ENCODE results near the gene ACHE. TPM values are rescaled to one million over a fixed set of nuclear protein-coding genes. Genes with fewer than 3 reads are reported as not detected.
"Not testable (repeated sequence)": the region's sequence is repeated elsewhere in the genome, so short reads cannot be mapped to it uniquely, and the experiment has no call there.

Gene ACHE
- total and polyA plus RNA-seq, 8 donors, result 1.6 to 4.5 (median 2.7) TPM

- Histone ChIP-seq H3K27ac (no peak overlapping the region), H3K27me3 (no peaks in the 10 kb centered on the region), H3K4me1 (peaks cover 0 to 23% of the 10 kb centered on the region in 2 donors), H3K9me3 (no peaks in the 10 kb centered on the region), H3K4me3 (no peak overlapping the region), H3K36me3 (peaks cover 0 to 68% of the 10 kb centered on the region in 2 donors)
- intact Hi-C loops (cut with DNase I), result loop anchor here in 1 of 2 donors (10.0 kb wide), 1 partner anchor 152 kb away; the partner anchor contains the start of gene POP7
- ATAC-seq (no peak), DNase-seq (no peak)
- no peak for TF ChIP-seq CTCF (IDR thresholded peaks at IDR 0.05)
Measured at GRCh38 chr7:100856871-100857282, 38.8 kb downstream of the ACHE start.

- intact Hi-C loops (cut with DNase I), result loop anchor here in 1 of 2 donors (10.0 kb wide), 1 partner anchor 151 kb away; the partner anchor contains the start of gene POP7
- H3K27me3 ChIP-seq, result no peaks in the 10 kb centered on the region
- H3K36me3 ChIP-seq, result peaks cover 0 to 54% of the 10 kb centered on the region in 2 donors
Measured at GRCh38 chr7:100855515-100855914, 40.2 kb downstream of the ACHE start.

GRCh38 chr7:100854899-100855298 lies 40.8 kb downstream of the ACHE start:
- not testable (repeated sequence) for H3K4me3 ChIP-seq, H3K27ac ChIP-seq, DNase-seq, H3K27me3 ChIP-seq, ATAC-seq, H3K9me3 ChIP-seq
- intact Hi-C loops (cut with DNase I), result loop anchor here in 1 of 2 donors (5.0 to 10.0 kb wide), 2 partner anchors 53 to 150 kb away; partner anchors contain the start of gene POP7
- Histone ChIP-seq H3K4me1 (peaks cover 0 to 26% of the 10 kb centered on the region in 2 donors), H3K36me3 (peaks cover 0 to 48% of the 10 kb centered on the region in 2 donors)

More at GRCh38 chr7:100855515-100855914, 40.2 kb downstream of the ACHE start:
- no peak for DNase-seq
- Histone ChIP-seq H3K4me3 (no peak overlapping the region), H3K9me3 (no peaks in the 10 kb centered on the region), H3K4me1 (peaks cover 0 to 26% of the 10 kb centered on the region in 2 donors), H3K27ac (no peak overlapping the region)
- TF ChIP-seq CTCF (IDR thresholded peaks at IDR 0.05), result no peak
- ATAC-seq, result no peak

GRCh38 chr7:100854146-100854895 lies 41.4 kb downstream of the ACHE start:
- DNase-seq (no peak), ATAC-seq (no peak)
- no peak for TF ChIP-seq CTCF (IDR thresholded peaks at IDR 0.05)
- peak overlapping the region in 1 of 2 donors; percentile 86 for H3K4me3 ChIP-seq
- H3K36me3 ChIP-seq, result peaks cover 0 to 42% of the 10 kb centered on the region in 2 donors
- H3K27ac ChIP-seq, result no peak overlapping the region
- H3K9me3 ChIP-seq, result no peaks in the 10 kb centered on the region
- peaks cover 0 to 26% of the 10 kb centered on the region in 2 donors for H3K4me1 ChIP-seq
- H3K27me3 ChIP-seq, result no peaks in the 10 kb centered on the region
- intact Hi-C loops (cut with DNase I), result loop anchor here in 1 of 2 donors (5.0 to 10.0 kb wide), 2 partner anchors 52 to 150 kb away; partner anchors contain the start of gene POP7

- Histone ChIP-seq H3K27ac (peak within 1 kb of the TSS in 1 of 2 donors; percentile 87), H3K36me3 (peaks cover 0 to 22% of the 10 kb centered on the region in 2 donors), H3K27me3 (no peaks in the 10 kb centered on the region), H3K4me1 (peaks cover 0 to 26% of the 10 kb centered on the region in 2 donors), H3K9me3 (no peaks in the 10 kb centered on the region), H3K4me3 (peak within 1 kb of the TSS; percentile 86 to 87)
- ATAC-seq, result peak; percentile 100
- intact Hi-C loops (cut with DNase I), result loop anchor here in 1 of 2 donors (5.0 to 10.0 kb wide), 2 partner anchors 50 to 147 kb away; partner anchors contain the start of gene POP7
- peak; percentile 89 to 98 (median 94) for DNase-seq
- TF ChIP-seq CTCF (IDR thresholded peaks at IDR 0.05), result peak; percentile 88 to 92
Measured at GRCh38 chr7:100852048-100852872, 43.4 kb downstream of the ACHE start, which contains the start of gene SLC12A9. SLC12A9 (plus strand) TSS chr7:100852713; CDS start chr7:100854198, 1,485 bp downstream.
